T-helper 1 cell treated with Interleukin-12 subunit alpha and Interleukin-12 subunit beta and Interleukin-4 antibody, amounts not matched to agents 30 ng/mL and 1 ng/mL, for 36 hours (primary cell): ENCODE results near the gene SLC16A3. TPM values are rescaled to one million over a fixed set of nuclear protein-coding genes. Genes with fewer than 3 reads are reported as not detected.

Source experiments
- intact Hi-C: fragments of 100-400 bp; cut with micrococcal nuclease; formaldehyde crosslinking; loops from one replicate; pipeline ENCODE4 v1.15.1; 2024
- total RNA-seq: library from RNA; stranded (reverse); gene quantifications from 2 replicates; pipeline ENCODE4 v1.2.3, GENCODE V29; 2022

The SLC16A3 gene
- total RNA-seq, 1 donor from 2014 or later, result 142 TPM

- intact Hi-C loops, result no loop called here
Measured at GRCh38 chr17:82235056-82235774, 6.4 kb downstream of the SLC16A3 start.

DNA sequence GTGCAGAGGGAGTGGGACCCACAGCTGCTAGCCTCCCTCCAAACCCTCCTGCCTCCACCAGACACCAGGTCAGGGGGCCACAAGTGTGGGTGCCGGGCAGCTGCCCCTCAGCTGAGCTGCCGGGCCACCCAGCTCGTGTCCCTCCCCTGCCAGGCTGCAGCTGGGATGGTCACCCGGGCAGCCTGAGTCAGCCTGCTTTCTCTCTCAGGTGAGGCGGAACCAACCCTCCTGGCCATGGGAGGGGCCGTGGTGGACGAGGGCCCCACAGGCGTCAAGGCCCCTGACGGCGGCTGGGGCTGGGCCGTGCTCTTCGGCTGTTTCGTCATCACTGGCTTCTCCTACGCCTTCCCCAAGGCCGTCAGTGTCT, 6.9 kb downstream of the SLC16A3 start:
- intact Hi-C loops, result loop anchor here (1.0 kb wide), 1 partner anchor 86 kb away; no protein-coding TSS in a partner anchor

DNA sequence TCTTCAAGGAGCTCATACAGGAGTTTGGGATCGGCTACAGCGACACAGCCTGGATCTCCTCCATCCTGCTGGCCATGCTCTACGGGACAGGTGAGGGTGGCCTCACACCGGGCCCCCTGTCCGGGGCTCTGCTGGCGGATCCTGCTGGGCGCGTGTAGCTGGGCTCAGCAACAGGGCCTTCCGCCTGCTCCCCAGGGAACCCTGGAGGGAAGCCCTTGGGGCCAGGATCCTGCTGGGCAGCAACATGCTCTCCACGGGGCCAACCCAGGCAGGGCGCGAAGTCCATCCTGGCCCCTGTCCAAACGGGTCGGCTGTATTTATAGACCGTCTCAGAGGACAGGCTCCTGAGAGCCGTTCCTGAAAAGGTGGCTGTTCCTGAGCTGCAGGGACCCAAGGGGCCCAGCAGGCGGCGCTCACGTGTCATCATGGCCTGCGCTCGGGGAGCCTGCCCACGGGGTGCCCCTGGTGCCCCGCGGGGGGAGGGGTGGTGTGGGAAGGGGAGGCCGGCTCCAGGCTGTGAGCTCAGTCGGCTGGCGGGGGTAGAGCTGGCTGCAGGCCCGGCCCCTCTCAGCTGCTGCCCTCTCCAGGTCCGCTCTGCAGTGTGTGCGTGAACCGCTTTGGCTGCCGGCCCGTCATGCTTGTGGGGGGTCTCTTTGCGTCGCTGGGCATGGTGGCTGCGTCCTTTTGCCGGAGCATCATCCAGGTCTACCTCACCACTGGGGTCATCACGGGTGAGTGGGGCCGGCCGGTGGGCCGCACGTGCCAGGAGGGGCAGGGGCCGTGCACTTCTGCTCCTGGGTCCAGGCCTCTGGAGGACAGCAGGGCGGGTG, 7.5 kb downstream of the SLC16A3 start:
- intact Hi-C loops, result loop anchor here (1.0 kb wide), 1 partner anchor 85 kb away; no protein-coding TSS in a partner anchor

- intact Hi-C loops, result no loop called here
Measured at GRCh38 chr17:82237083-82237745, 8.4 kb downstream of the SLC16A3 start.

DNA sequence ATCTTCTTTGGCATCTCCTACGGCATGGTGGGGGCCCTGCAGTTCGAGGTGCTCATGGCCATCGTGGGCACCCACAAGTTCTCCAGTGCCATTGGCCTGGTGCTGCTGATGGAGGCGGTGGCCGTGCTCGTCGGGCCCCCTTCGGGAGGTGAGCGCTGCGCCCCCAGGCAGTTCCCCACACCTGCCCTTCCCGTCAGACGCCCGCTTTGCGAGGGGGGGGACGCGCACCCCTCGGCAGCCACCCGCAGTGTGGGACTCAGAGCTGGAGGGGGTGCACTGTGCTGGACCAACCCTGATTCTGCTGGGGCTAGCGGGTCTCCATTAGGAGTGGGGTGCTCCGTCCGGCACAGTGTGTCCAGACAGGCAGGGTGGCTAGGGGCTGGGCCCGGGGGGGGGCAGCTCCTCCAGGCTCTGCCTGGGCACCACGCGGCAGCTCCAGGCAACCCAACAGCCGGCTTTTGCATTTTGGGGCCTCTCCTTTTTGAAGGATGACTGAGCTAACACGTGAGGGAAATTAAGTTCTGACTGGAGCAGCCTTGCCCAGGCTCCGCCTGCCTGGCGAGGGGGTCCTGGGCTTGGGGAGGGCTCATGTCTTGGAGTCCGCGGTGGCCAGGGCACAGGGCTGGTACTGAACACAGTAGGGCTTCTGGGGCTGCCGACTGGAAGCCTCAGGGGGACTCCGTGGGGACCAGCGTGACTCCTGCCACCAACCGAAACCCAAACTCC, 9.1 kb downstream of the SLC16A3 start:
- intact Hi-C loops, result loop anchor here (2.0 kb wide), 3 partner anchors 35 to 181 kb away; partner anchors contain the start of genes CSNK1D, HEXD and OGFOD3

GRCh38 chr17:82238472-82239201, 9.8 kb downstream of the SLC16A3 start:
- intact Hi-C loops, result loop anchor here (2.0 kb wide), 3 partner anchors 34 to 180 kb away; partner anchors contain the start of genes CSNK1D, HEXD and OGFOD3

DNA sequence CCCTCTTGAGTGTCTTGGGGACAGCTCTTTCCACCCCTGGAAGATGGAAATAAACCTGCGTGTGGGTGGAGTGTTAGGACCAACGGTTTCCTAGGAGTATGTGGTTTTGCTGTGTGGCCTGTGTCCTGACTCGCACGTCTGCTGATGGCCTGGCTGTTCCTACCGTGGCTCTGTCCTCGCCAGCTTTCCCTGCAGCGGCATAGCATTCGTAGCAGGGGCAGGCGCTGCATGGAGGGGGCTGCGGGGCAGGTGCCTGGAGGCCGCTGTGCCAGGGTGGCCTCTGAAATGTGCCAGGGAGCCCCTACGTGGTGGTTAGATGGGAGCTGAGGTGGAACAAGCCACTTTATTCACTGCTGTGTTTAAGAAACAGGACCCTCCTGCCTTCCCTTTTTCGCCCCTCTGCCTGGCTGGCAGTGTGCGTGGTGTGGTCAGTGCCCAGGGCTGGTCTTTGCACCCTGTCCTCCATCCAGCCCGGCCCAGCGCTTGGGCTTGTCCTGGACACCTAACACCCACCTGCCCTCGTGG, 10.6 kb downstream of the SLC16A3 start:
- intact Hi-C loops, result loop anchor here (2.0 kb wide), 3 partner anchors 33 to 179 kb away; partner anchors contain the start of genes CSNK1D, HEXD and OGFOD3

- intact Hi-C loops, result loop anchor here (2.0 kb wide), 3 partner anchors 33 to 179 kb away; partner anchors contain the start of genes CSNK1D, HEXD and OGFOD3
Measured at GRCh38 chr17:82239926-82240505, 11.2 kb downstream of the SLC16A3 start.

- intact Hi-C loops, result no loop called here
Measured at GRCh38 chr17:82240506-82241182, 11.8 kb downstream of the SLC16A3 start.

- intact Hi-C loops, result no loop called here
Measured at GRCh38 chr17:82241183-82241925, 12.5 kb downstream of the SLC16A3 start.

DNA sequence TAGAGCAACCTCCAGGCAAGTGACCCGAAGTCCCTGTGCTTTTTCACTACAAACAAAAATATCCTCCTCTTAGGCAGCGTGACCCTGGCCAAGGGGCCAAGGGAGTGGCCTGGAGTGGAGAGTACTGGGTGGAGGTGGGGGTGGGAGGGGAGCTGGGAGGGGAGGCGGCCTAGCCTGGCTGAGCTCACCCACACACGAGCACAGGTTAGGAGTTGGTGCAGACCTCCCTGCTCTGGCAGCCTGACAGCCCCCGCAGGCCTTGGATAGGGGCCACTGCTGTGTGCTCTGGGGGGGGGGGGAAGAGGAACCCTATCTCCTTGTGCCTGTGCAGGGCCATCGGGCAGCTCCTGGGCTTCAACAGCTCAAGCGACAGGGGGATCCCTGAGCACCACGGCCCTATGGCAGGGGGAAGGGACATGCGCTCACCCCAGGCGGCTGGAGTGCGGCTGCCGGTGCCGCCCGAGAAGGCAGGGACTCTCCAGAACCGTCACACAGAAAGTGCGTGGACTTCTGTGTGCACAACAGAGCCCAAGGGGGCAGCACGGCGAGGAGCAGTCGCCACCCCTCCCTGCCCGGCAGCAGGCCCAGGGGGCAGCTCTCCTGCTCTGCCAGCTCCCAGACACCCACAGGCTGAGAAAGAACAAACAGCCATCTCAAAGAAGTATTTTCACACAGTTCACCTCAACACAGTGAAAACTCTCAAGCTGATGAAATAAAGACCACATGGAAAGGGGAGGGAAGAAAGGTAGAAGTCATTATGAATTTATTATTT, 13.3 kb downstream of the SLC16A3 start:
- intact Hi-C loops, result no loop called here

- intact Hi-C loops, result no loop called here
Measured at GRCh38 chr17:82242698-82242976, 13.8 kb downstream of the SLC16A3 start.

DNA sequence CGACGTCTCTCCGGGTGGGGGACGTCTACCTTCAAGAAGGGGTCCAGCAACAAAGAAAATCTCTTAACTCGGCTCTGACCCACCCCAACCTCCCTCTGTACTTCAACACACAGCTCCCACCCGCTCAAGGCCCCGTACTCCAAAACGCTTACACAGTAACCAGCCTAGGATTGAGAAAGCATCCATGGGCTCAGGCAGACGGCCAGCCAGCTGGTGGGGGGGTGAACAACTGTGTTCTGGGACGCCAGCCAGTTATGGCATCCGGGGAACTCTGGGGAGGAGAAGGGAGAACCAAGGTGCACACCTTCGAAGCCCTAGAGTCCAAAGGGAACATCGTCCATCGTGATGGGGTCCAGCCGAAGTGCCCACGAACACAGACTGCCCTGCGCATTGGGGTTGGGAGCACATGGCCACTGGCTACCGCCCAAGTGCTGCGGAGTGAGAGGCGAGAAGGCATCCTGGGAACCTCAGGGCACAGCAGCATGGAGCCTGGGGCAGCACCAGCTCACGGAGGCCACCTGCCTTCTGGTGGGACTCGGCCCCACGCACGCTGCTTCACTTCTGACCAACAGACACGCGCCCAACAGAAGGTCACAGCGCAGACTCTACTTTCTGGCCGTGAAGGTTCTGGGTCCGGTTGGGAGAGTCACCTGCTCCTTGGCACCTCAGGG, 14.3 kb downstream of the SLC16A3 start:
- intact Hi-C loops, result no loop called here

DNA sequence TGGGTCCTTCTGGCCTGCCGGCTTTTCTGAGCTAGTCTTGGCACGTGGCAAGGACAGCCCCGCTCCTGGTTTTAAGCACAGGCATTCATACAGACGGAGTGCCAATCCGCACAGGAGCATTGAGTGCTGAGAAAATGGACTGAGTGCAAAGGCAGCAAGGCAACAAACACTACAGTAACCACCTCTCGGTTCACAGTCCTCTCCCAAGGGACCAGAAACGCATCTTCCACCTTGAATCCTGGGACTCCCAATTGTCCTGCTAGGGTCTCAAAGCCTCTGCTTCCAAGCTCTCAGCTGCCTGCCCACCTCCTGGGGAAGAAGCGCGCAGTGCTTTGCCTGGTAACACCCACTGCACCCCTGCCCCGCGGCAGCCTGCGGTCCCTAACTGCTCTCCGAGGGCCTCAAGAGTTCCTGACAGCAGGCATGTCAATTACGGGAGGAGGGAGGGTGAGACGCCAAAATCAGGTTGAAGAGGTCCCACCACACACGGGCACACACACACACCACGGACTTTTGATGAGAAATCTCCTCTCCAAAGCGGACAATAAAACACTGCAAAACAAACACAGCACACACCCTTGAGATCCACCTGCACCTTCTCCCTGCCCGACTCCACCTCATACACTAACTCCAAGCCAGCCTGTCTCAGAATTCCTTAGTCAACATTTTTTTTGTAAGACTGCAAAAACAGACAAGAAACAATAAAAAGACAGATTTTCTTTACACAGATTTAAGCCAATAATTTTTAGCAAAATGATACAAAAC, 15.0 kb downstream of the SLC16A3 start:
- intact Hi-C loops, result no loop called here

DNA sequence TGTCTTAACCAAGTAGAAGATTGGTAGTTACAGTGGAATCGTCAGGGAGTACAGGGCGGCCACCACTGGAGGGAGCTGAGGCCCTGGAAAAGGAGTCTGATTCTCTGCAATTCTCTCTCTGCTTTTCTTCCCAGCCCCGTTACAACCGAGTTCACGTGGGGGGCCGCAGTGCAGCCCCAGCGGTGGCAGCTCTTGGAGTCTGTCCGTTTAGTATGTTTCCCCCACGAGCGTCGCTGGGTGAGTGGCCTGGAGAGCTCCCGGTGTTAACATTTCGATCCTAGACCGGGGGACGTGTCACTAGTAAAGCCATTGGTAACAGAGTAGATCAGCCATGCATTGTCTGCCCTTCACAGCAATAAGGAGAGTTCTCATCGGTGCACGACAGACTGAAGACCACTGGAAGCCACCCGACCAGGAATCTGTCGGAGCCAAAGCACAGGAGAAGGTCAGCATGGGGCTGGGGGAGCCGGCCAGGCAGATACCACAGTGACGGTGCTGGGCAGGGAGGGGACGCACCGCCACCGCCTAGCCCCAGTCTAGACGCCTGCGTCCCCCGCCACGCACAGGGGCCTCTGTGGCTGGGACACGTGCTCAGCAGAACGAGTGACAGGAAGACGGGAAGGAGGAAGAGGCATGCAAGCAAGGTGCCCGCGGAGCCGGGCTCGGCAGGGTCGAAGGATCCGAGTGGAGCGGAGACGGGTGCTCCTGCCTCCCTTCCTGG, 15.7 kb downstream of the SLC16A3 start:
- intact Hi-C loops, result no loop called here
